HT1080 (cell line): ENCODE data around the gene HBA1. TPM values are rescaled to one million over a fixed set of nuclear protein-coding genes. Genes with fewer than 3 reads are reported as not detected.
A peak's percentile ranks its signal among the peaks of the same experiment; 100 is the strongest.
"Not testable (repeated sequence)": the region's sequence is repeated elsewhere in the genome, so short reads cannot be mapped to it uniquely, and the experiment has no call there.

Experiments
- DNase-seq: peaks from one replicate; pipeline ENCODE4 v3.0.0-alpha.2; 2015; ENCODE audit warnings: low read depth
- total RNA-seq: library from RNA; depleted of rRNA; stranded (reverse); fragments of >200 nt; shearing (Covaris generic); gene quantifications from 2 replicates; pipeline ENCODE4 v1.2.3, GENCODE V29; 2014

The HBA1 gene
- total RNA-seq, 1 experiment from 2014 or later: not detected

DNA sequence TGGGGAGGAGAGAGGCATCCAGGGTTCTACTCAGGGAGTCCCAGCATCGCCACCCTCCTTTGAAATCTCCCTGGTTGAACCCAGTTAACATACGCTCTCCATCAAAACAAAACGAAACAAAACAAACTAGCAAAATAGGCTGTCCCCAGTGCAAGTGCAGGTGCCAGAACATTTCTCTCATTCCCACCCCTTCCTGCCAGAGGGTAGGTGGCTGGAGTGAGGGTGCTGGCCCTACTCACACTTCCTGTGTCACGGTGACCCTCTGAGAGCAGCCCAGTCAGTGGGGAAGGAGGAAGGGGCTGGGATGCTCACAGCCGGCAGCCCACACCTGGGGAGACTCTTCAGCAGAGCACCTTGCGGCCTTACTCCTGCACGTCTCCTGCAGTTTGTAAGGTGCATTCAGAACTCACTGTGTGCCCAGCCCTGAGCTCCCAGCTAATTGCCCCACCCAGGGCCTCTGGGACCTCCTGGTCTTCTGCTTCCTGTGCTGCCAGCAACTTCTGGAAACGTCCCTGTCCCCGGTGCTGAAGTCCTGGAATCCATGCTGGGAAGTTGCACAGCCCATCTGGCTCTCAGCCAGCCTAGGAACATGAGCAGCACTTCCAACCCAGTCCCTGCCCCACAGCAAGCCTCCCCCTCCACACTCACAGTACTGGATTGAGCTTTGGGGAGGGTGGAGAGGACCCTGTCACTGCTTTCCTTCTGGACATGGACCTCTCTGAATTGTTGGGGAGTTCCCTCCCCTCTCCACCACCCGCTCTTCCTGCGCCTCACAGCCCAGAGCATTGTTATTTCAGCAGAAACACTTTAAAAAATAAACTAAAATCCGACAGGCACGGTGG is 2.3 kb upstream of the HBA1 start:
- DNase-seq: peak; percentile 44

- DNase-seq: no peak
Observed at GRCh38 chr16:175011-175949, 1.2 kb upstream of the HBA1 start.

DNA sequence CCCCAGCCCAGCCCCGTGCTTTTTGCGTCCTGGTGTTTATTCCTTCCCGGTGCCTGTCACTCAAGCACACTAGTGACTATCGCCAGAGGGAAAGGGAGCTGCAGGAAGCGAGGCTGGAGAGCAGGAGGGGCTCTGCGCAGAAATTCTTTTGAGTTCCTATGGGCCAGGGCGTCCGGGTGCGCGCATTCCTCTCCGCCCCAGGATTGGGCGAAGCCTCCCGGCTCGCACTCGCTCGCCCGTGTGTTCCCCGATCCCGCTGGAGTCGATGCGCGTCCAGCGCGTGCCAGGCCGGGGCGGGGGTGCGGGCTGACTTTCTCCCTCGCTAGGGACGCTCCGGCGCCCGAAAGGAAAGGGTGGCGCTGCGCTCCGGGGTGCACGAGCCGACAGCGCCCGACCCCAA is 474 bp upstream of the HBA1 start:
- DNase-seq: not testable (repeated sequence)

- DNase-seq: no peak
Observed at GRCh38 chr16:177394-177822, 928 bp downstream of the HBA1 start.

GRCh38 chr16:177981-178667 is 1.6 kb downstream of the HBA1 start:
- DNase-seq: peak; percentile 23

- DNase-seq: no peak
Observed at GRCh38 chr16:178668-179015, 2.2 kb downstream of the HBA1 start.

GRCh38 chr16:179211-180092 is 3.0 kb downstream of the HBA1 start:
- DNase-seq: no peak

DNA sequence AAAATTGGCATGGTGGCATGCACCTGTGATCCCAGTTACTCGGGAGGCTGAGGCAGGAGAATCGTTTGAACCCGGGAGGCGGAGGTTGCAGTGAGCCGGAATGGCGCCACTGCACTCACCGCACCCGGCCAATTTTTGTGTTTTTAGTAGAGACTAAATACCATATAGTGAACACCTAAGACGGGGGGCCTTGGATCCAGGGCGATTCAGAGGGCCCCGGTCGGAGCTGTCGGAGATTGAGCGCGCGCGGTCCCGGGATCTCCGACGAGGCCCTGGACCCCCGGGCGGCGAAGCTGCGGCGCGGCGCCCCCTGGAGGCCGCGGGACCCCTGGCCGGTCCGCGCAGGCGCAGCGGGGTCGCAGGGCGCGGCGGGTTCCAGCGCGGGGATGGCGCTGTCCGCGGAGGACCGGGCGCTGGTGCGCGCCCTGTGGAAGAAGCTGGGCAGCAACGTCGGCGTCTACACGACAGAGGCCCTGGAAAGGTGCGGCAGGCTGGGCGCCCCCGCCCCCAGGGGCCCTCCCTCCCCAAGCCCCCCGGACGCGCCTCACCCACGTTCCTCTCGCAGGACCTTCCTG is 3.7 kb downstream of the HBA1 start, which contains the start of gene HBQ1:
TSS of gene HBQ1 (plus strand) at position 359 of the 575 bp plus-strand sequence. CDS start at position 387, 28 bp downstream.
- no peak for DNase-seq

DNA sequence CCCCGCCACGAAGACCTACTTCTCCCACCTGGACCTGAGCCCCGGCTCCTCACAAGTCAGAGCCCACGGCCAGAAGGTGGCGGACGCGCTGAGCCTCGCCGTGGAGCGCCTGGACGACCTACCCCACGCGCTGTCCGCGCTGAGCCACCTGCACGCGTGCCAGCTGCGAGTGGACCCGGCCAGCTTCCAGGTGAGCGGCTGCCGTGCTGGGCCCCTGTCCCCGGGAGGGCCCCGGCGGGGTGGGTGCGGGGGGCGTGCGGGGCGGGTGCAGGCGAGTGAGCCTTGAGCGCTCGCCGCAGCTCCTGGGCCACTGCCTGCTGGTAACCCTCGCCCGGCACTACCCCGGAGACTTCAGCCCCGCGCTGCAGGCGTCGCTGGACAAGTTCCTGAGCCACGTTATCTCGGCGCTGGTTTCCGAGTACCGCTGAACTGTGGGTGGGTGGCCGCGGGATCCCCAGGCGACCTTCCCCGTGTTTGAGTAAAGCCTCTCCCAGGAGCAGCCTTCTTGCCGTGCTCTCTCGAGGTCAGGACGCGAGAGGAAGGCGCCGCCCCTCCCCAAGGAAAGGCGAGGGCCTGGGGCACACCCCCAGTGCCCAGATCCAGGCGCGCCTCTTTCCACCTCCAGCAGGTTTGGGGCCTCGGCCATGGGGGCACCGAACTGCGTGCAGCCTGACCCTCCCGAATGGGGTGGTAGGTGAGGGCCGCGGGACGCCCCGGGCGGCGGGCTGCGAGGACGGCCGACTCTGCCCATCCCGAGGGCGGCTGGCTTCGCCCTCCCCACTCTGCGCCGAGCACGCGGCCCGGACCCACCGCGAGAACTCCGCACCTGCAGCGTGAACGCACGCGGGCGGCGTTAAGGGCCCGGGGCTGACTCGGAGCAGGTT is 4.4 kb downstream of the HBA1 start:
- DNase-seq: peak; percentile 60

DNA sequence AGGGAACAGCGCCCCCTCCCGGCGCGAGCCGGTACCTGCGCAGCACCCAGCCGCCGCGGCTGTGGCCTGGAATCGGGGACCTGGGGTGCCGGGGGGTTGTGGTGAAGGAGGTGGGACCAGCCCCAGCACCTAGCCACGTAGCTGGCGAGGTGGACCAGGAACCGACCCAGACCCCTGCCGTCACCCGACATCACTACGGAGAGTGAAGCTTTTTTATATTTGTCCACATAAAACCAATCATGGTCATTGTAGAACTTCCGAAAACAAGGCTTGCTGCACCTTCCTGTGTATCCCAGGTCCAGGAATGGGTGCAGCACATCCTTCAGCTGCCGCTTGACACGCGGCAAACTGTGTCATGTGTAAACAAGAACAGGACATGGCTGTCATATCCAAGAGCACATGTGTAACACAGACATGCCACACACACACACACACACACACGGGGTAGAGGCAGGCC is 5.1 kb downstream of the HBA1 start:
- no peak for DNase-seq

GRCh38 chr16:183005-183404 is 6.5 kb downstream of the HBA1 start:
- DNase-seq: no peak

DNA sequence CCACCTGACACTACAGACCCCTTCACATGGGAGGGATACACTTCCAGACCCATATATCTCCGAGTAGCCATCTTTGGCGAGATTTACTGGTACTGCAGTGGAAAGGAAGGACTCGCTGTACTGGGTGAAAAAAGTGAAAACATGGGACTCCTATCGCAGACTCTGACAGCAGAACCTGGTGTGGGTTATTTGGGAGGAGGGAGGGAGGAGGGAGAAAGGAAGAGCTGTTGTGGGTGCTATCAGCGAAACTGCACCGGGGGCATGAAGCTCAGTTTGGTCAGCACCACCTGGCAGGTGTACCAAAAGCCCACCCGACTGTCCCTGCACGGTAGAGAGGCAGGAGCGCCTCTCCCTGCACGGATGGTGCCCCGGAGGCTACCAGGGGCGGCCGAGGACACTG is 8.7 kb downstream of the HBA1 start:
- no peak for DNase-seq

- no peak for DNase-seq
Observed at GRCh38 chr16:185691-186090, 9.2 kb downstream of the HBA1 start.

- no peak for DNase-seq
Observed at GRCh38 chr16:187330-187729, 10.8 kb downstream of the HBA1 start.

GRCh38 chr16:188674-189073 is 12.2 kb downstream of the HBA1 start:
- no peak for DNase-seq

- DNase-seq: no peak
Observed at GRCh38 chr16:189604-190186, 13.2 kb downstream of the HBA1 start.

DNA sequence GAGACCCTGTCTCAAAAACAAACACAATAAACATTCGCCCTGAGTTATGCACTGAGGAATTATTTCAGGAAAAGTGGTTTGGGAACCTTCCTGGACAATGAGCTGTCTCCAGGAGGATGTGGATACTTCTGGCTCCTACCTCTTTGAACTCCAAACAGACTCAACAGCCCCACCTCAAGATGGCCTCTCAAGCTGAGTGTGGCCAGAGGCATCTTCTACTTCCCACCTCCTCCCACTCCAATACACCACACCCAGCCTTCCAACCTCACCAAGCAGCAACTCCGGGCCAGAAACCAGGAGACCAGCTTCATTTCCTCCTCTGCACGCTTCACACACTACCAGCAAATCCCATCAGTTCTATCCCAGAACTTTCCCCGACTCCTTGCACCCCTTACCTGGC is 15.4 kb downstream of the HBA1 start:
- no peak for DNase-seq

DNA sequence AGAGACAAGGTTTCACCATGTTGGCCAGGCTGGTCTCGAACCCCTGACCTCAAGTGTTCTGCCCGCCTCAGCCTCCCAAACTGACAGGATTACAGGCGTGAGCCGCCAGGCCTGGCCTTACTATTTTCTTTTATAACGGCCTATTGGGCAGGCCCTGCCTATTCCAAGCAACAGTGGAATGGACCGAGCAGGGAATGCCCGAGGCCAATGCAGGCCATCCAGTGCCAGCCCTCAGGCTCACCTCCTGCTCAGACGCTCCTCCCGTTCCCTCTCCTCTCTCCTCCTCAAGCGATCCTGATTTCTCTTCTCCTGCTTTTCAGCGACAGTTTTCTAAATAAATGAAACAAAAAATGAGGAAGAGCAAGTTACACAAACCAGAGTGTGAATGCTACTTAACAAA is 16.2 kb downstream of the HBA1 start:
- no peak for DNase-seq

- no peak for DNase-seq
Observed at GRCh38 chr16:193441-193840, 17.0 kb downstream of the HBA1 start.
